Activated T-cell treated with anti-CD3 and anti-CD28 coated beads, Interleukin-2, amount 50 U/mL, for 1 hour (primary cell): ENCODE data around the gene B4GALNT2.
"Not testable (repeated sequence)": the region's sequence is repeated elsewhere in the genome, so short reads cannot be mapped to it uniquely, and the experiment has no call there.

Experiments used
- DNase-seq: peaks from one replicate; pipeline ENCODE4 v3.0.0-alpha.2; 2020

The B4GALNT2 gene

GRCh38 chr17:49132699-49133364, at the start of gene B4GALNT2:
Gene B4GALNT2, plus strand, starts transcription at chr17:49132769. Its CDS starts 24 bp downstream, at chr17:49132793.
- DNase-seq = peak; percentile 26

GRCh38 chr17:49085046-49085445, 47.5 kb upstream of the B4GALNT2 start:
- not testable (repeated sequence) for DNase-seq

GRCh38 chr17:49085565-49086315, 46.8 kb upstream of the B4GALNT2 start:
- no peak for DNase-seq

GRCh38 chr17:49086316-49086605, 46.3 kb upstream of the B4GALNT2 start:
- DNase-seq = no peak

GRCh38 chr17:49086649-49087048, 45.9 kb upstream of the B4GALNT2 start:
- no peak for DNase-seq

- DNase-seq = no peak
Measured at GRCh38 chr17:49089094-49089493, 43.5 kb upstream of the B4GALNT2 start.

- no peak for DNase-seq
Measured at GRCh38 chr17:49090878-49091594, 41.5 kb upstream of the B4GALNT2 start.

- no peak for DNase-seq
Measured at GRCh38 chr17:49093131-49093530, 39.4 kb upstream of the B4GALNT2 start.

GRCh38 chr17:49100601-49101000, 32.0 kb upstream of the B4GALNT2 start:
- DNase-seq = no peak

GRCh38 chr17:49101054-49101534, 31.5 kb upstream of the B4GALNT2 start:
- no peak for DNase-seq

- not testable (repeated sequence) for DNase-seq
Measured at GRCh38 chr17:49103360-49103759, 29.2 kb upstream of the B4GALNT2 start.

GRCh38 chr17:49104511-49105074, 28.0 kb upstream of the B4GALNT2 start:
- no peak for DNase-seq

- DNase-seq = no peak
Measured at GRCh38 chr17:49106321-49107210, 26.0 kb upstream of the B4GALNT2 start.

- no peak for DNase-seq
Measured at GRCh38 chr17:49107211-49107557, 25.4 kb upstream of the B4GALNT2 start.

- no peak for DNase-seq
Measured at GRCh38 chr17:49108318-49108717, 24.3 kb upstream of the B4GALNT2 start.

- DNase-seq = no peak
Measured at GRCh38 chr17:49110509-49110908, 22.1 kb upstream of the B4GALNT2 start.

GRCh38 chr17:49111934-49112333, 20.6 kb upstream of the B4GALNT2 start:
- DNase-seq = no peak

GRCh38 chr17:49112936-49113335, 19.6 kb upstream of the B4GALNT2 start:
- no peak for DNase-seq

- DNase-seq = no peak
Measured at GRCh38 chr17:49114703-49115102, 17.9 kb upstream of the B4GALNT2 start.

GRCh38 chr17:49117587-49118230, 14.9 kb upstream of the B4GALNT2 start:
- DNase-seq = no peak

- DNase-seq = no peak
Measured at GRCh38 chr17:49120166-49120565, 12.4 kb upstream of the B4GALNT2 start.

- no peak for DNase-seq
Measured at GRCh38 chr17:49121696-49122292, 10.8 kb upstream of the B4GALNT2 start.
